ENCODE results near the gene BUD31. TPM values are rescaled to one million over a fixed set of nuclear protein-coding genes. Genes with fewer than 3 reads are reported as not detected.
"Not testable (repeated sequence)": the region's sequence is repeated elsewhere in the genome, so short reads cannot be mapped to it uniquely, and the experiment has no call there.

BUD31 gene
- total and polyA plus RNA-seq, 2 experiments from 2014 or later = 77.1 to 247 TPM

DNA sequence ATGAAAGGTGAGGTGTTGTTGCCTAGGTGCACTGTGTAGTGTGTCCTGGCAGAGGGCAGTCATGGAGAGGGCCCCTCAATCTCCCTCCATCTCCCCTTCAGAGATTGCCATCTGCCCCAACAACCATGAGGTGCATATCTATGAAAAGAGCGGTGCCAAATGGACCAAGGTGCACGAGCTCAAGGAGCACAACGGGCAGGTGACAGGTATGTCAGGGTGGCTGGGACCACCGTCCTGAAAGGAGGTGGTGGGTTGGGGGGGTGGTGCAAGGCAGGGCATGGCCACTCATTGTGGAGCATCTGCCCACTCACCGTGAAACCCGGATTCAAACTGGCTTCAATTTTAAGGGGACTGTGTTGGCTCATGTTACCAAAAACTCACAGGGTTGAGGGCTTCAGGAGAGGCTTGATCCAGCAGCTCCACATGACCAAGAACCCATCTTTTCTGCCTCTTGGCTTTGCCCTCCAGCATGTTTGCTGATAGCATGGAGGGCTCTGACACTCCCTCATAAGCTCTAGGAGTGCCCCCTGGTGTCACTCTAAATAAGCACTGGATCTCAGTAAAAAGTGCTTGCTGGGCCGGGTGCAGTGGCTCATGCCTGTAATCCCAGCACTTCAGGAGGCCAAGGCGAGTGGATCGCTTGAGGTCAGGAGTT, 22.1 kb upstream of the BUD31 start:
- Mint-ChIP-seq H3K27me3 (ENCODE audit: insufficient read depth, low read depth, poor library complexity) (peaks cover 8% of the 10 kb centered on the region), H3K36me3 (ENCODE audit: low read depth) (peaks cover 25% of the 10 kb centered on the region), H3K27ac (no peak overlapping the region), H3K4me1 (no peaks in the 10 kb centered on the region; the same call in 2 of the 3 replicates), H3K9me3 (no peaks in the 10 kb centered on the region), H3K4me3 (no peak overlapping the region)
- no peaks in the 10 kb centered on the region for H3K27me3 ChIP-seq (ENCODE audit: insufficient read depth)
- H3K36me3 ChIP-seq (ENCODE audit: insufficient read depth) = no peaks in the 10 kb centered on the region
- 0 out of 2 replicates have a peak, but pooled peaks cover 5% of the 10 kb centered on the region for H3K79me2 ChIP-seq (replicated peaks; ENCODE audit: insufficient read depth)
- H3K4me1 ChIP-seq (ENCODE audit: insufficient read depth) = no peaks in the 10 kb centered on the region
- no peak overlapping the region for H3K27ac ChIP-seq (ENCODE audit: low read depth)
- ATAC-seq = peak; percentile 69
- H3K4me2 ChIP-seq = no peak overlapping the region
- H3F3A ChIP-seq (replicated peaks; ENCODE audit: low read depth) = peaks cover 2% of the 10 kb centered on the region; the same call in 1 of the 2 replicates
- H2AFZ ChIP-seq = no peak overlapping the region
- DNase-seq (ENCODE audit: low spot score) = peak; percentile 64
- H3K9me2 ChIP-seq (ENCODE audit: insufficient read depth) = no peaks in the 10 kb centered on the region
- H4K20me1 ChIP-seq (replicated peaks; ENCODE audit: insufficient read depth) = peaks cover 4% of the 10 kb centered on the region; the same call in 1 of the 2 replicates
- no peak overlapping the region for H3K4me3 ChIP-seq
- TF ChIP-seq, protein P1, sequence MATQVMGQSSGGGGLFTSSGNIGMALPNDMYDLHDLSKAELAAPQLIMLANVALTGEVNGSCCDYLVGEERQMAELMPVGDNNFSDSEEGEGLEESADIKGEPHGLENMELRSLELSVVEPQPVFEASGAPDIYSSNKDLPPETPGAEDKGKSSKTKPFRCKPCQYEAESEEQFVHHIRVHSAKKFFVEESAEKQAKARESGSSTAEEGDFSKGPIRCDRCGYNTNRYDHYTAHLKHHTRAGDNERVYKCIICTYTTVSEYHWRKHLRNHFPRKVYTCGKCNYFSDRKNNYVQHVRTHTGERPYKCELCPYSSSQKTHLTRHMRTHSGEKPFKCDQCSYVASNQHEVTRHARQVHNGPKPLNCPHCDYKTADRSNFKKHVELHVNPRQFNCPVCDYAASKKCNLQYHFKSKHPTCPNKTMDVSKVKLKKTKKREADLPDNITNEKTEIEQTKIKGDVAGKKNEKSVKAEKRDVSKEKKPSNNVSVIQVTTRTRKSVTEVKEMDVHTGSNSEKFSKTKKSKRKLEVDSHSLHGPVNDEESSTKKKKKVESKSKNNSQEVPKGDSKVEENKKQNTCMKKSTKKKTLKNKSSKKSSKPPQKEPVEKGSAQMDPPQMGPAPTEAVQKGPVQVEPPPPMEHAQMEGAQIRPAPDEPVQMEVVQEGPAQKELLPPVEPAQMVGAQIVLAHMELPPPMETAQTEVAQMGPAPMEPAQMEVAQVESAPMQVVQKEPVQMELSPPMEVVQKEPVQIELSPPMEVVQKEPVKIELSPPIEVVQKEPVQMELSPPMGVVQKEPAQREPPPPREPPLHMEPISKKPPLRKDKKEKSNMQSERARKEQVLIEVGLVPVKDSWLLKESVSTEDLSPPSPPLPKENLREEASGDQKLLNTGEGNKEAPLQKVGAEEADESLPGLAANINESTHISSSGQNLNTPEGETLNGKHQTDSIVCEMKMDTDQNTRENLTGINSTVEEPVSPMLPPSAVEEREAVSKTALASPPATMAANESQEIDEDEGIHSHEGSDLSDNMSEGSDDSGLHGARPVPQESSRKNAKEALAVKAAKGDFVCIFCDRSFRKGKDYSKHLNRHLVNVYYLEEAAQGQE (IDR thresholded peaks at IDR 0.05; ENCODE audit: unreplicated experiment) = no peak
- TF ChIP-seq, protein P2, sequence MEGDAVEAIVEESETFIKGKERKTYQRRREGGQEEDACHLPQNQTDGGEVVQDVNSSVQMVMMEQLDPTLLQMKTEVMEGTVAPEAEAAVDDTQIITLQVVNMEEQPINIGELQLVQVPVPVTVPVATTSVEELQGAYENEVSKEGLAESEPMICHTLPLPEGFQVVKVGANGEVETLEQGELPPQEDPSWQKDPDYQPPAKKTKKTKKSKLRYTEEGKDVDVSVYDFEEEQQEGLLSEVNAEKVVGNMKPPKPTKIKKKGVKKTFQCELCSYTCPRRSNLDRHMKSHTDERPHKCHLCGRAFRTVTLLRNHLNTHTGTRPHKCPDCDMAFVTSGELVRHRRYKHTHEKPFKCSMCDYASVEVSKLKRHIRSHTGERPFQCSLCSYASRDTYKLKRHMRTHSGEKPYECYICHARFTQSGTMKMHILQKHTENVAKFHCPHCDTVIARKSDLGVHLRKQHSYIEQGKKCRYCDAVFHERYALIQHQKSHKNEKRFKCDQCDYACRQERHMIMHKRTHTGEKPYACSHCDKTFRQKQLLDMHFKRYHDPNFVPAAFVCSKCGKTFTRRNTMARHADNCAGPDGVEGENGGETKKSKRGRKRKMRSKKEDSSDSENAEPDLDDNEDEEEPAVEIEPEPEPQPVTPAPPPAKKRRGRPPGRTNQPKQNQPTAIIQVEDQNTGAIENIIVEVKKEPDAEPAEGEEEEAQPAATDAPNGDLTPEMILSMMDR (conservative IDR thresholded peaks at IDR 0.05; ENCODE audit: low read depth in 2 of 2) = peak; percentile 45 to 72
- TF ChIP-seq, protein P3, sequence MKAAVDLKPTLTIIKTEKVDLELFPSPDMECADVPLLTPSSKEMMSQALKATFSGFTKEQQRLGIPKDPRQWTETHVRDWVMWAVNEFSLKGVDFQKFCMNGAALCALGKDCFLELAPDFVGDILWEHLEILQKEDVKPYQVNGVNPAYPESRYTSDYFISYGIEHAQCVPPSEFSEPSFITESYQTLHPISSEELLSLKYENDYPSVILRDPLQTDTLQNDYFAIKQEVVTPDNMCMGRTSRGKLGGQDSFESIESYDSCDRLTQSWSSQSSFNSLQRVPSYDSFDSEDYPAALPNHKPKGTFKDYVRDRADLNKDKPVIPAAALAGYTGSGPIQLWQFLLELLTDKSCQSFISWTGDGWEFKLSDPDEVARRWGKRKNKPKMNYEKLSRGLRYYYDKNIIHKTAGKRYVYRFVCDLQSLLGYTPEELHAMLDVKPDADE (IDR thresholded peaks at IDR 0.05) = no peak
- no peak for TF ChIP-seq POLR2AphosphoS5 (IDR thresholded peaks at IDR 0.05; ENCODE audit: low read depth)

DNA sequence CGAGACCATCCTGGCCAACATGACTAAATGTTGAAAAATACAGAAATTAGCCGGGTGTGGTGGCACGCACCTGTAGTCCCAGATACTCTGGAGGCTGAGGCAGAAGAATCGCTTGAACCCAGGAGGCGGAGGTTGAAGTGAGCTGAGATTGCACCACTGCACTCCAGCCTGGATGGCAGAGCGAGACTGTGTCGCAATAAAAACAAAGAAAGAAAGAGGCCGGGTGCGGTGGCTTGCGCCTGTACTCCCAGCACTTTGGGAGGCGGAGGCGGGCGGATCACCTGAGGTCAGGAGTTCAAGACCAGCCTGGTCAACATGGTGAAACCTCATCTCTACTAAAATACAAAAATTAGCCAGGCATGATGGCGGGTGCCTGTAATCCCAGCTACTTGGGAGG, 21.5 kb upstream of the BUD31 start:
- H3K4me2 ChIP-seq; H2AFZ ChIP-seq; H3K4me1 Mint-ChIP-seq; H3K4me3 Mint-ChIP-seq; DNase-seq (ENCODE audit: low spot score); H3K79me2 ChIP-seq (replicated peaks; ENCODE audit: insufficient read depth); H3K9me3 Mint-ChIP-seq; H4K20me1 ChIP-seq (replicated peaks; ENCODE audit: insufficient read depth); H3K4me1 ChIP-seq (ENCODE audit: insufficient read depth); H3K27me3 ChIP-seq (ENCODE audit: insufficient read depth); H3K36me3 ChIP-seq (ENCODE audit: insufficient read depth); H3K27me3 Mint-ChIP-seq (ENCODE audit: insufficient read depth, low read depth, poor library complexity); H3F3A ChIP-seq (replicated peaks; ENCODE audit: low read depth); H3K4me3 ChIP-seq; H3K9me2 ChIP-seq (ENCODE audit: insufficient read depth); H3K27ac ChIP-seq (ENCODE audit: low read depth); ATAC-seq; H3K27ac Mint-ChIP-seq: not testable (repeated sequence)
- H3K36me3 Mint-ChIP-seq (ENCODE audit: low read depth) = peaks cover 25% of the 10 kb centered on the region
